ENCODE results near the gene ERBB4. TPM values are rescaled to one million over a fixed set of nuclear protein-coding genes. Genes with fewer than 3 reads are reported as not detected.
"Not testable (repeated sequence)": the region's sequence is repeated elsewhere in the genome, so short reads cannot be mapped to it uniquely, and the experiment has no call there.

Gene ERBB4
- total RNA-seq, 1 donor from 2014 or later: not detected

DNA sequence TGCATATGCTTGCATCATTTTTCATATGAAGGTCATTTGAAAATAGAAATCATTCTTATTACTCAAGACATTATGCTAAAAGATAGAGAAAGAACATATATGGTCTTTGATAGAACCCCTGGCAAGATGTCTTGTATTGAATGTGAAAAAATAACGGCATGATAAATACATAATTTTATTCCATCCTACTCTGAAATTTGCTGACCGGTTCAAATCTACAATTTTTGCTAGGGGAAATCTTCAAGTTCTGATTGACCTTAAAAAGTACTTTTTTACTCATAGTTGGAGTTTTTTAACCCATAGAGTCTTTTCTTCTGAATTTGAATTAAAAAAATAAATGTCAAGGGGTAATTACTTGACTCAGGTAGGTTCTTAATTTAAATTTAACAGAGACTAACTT, 920.8 kb downstream of the ERBB4 start:
- H3K27ac Mint-ChIP-seq: no peak overlapping the region
- H3K36me3 Mint-ChIP-seq (ENCODE audit: low read depth): no peaks in the 10 kb centered on the region
- no peaks in the 10 kb centered on the region for H3K9me3 Mint-ChIP-seq
- peaks cover 1% of the 10 kb centered on the region for H3K27me3 Mint-ChIP-seq (ENCODE audit: insufficient read depth)
- H3K4me3 Mint-ChIP-seq: no peak overlapping the region
- intact Hi-C loops (cut with micrococcal nuclease): no loop called here
- DNase-seq (ENCODE audit: low spot score): no peak
- no peaks in the 10 kb centered on the region for H3K4me1 Mint-ChIP-seq (ENCODE audit: low read depth)

- no peaks in the 10 kb centered on the region for H3K36me3 Mint-ChIP-seq (ENCODE audit: low read depth)
- H3K27me3 Mint-ChIP-seq (ENCODE audit: insufficient read depth): peaks cover 1% of the 10 kb centered on the region
- H3K4me1 Mint-ChIP-seq (ENCODE audit: low read depth): peaks cover 17% of the 10 kb centered on the region
- peak overlapping the region; percentile 62 for H3K27ac Mint-ChIP-seq
- peak overlapping the region; percentile 72 for H3K4me3 Mint-ChIP-seq
- no peak for DNase-seq (ENCODE audit: low spot score)
- no peaks in the 10 kb centered on the region for H3K9me3 Mint-ChIP-seq
- intact Hi-C loops (cut with micrococcal nuclease): no loop called here
These were observed 927.0 kb downstream of the ERBB4 start for GRCh38 chr2:211611621-211612020.

- H3K9me3 Mint-ChIP-seq: no peaks in the 10 kb centered on the region
- H3K4me1 Mint-ChIP-seq (ENCODE audit: low read depth): peaks cover 17% of the 10 kb centered on the region
- peaks cover 1% of the 10 kb centered on the region for H3K27me3 Mint-ChIP-seq (ENCODE audit: insufficient read depth)
- H3K27ac Mint-ChIP-seq: peak overlapping the region; percentile 62
- H3K36me3 Mint-ChIP-seq (ENCODE audit: low read depth): no peaks in the 10 kb centered on the region
- DNase-seq (ENCODE audit: low spot score): no peak
- H3K4me3 Mint-ChIP-seq: peak overlapping the region; percentile 72
- intact Hi-C loops (cut with micrococcal nuclease): no loop called here
These were observed 927.5 kb downstream of the ERBB4 start for GRCh38 chr2:211611061-211611518.

GRCh38 chr2:211609127-211609526, 929.5 kb downstream of the ERBB4 start:
- H3K27me3 Mint-ChIP-seq (ENCODE audit: insufficient read depth): peaks cover 1% of the 10 kb centered on the region
- intact Hi-C loops (cut with micrococcal nuclease): no loop called here
- no peak overlapping the region for H3K4me3 Mint-ChIP-seq
- H3K27ac Mint-ChIP-seq: no peak overlapping the region
- peaks cover 17% of the 10 kb centered on the region for H3K4me1 Mint-ChIP-seq (ENCODE audit: low read depth)
- H3K9me3 Mint-ChIP-seq: no peaks in the 10 kb centered on the region
- H3K36me3 Mint-ChIP-seq (ENCODE audit: low read depth): no peaks in the 10 kb centered on the region
- no peak for DNase-seq (ENCODE audit: low spot score)

DNA sequence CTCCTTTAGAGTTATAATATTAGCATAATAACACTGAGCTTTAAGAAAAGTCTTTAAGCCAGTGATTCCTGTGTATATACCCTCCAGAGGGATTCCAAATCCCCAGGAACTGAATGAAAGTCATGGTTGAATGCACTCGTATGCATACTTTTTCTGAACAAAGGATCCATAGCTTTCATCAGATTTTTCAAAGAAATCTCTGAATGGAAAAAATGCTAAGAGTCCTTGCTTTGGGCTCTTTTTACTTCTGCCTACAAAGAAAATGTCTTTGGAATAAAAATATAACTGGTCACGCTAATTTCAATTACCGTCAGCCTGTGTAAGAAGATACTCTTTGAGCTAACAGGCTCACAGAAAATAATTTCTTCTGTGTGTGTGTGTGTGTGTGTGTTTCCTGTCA, 939.5 kb downstream of the ERBB4 start:
- Mint-ChIP-seq H3K4me1 (ENCODE audit: low read depth) (no peaks in the 10 kb centered on the region), H3K27me3 (ENCODE audit: insufficient read depth) (no peaks in the 10 kb centered on the region), H3K27ac (no peak overlapping the region), H3K4me3 (no peak overlapping the region), H3K9me3 (no peaks in the 10 kb centered on the region), H3K36me3 (ENCODE audit: low read depth) (no peaks in the 10 kb centered on the region)
- intact Hi-C loops (cut with micrococcal nuclease): no loop called here
- no peak for DNase-seq (ENCODE audit: low spot score)

DNA sequence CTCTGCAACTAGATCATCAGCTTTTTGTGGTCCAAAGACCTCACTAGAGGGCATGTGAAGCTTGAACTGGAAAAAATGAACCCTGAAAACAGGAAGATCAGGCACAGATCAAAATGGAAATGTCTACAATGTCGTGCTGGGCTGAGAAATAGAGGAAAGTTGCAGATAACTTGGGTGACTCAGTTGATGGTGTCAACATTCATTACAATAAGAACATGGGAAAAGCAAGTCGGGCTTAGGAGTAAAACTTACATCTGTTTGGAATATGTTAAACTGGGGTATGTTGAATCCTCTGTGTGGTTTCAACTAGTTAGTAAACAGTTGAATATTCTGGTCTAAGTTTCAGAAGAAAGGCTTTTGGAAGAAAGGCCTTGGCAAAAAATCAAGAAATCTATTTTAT, 940.4 kb downstream of the ERBB4 start:
- no peaks in the 10 kb centered on the region for H3K4me1 Mint-ChIP-seq (ENCODE audit: low read depth)
- H3K36me3 Mint-ChIP-seq (ENCODE audit: low read depth): no peaks in the 10 kb centered on the region
- no peaks in the 10 kb centered on the region for H3K9me3 Mint-ChIP-seq
- intact Hi-C loops (cut with micrococcal nuclease): no loop called here
- peaks cover 2% of the 10 kb centered on the region for H3K27me3 Mint-ChIP-seq (ENCODE audit: insufficient read depth)
- H3K4me3 Mint-ChIP-seq: no peak overlapping the region
- no peak for DNase-seq (ENCODE audit: low spot score)
- no peak overlapping the region for H3K27ac Mint-ChIP-seq

- H3K27ac Mint-ChIP-seq; H3K27me3 Mint-ChIP-seq (ENCODE audit: insufficient read depth); H3K4me1 Mint-ChIP-seq (ENCODE audit: low read depth); H3K4me3 Mint-ChIP-seq; H3K9me3 Mint-ChIP-seq; DNase-seq (ENCODE audit: low spot score); intact Hi-C loops (cut with micrococcal nuclease); H3K36me3 Mint-ChIP-seq (ENCODE audit: low read depth): not testable (repeated sequence)
These were observed 946.6 kb downstream of the ERBB4 start for GRCh38 chr2:211592006-211592405.

- peaks cover 4% of the 10 kb centered on the region for H3K27me3 Mint-ChIP-seq (ENCODE audit: insufficient read depth)
- no peak overlapping the region for H3K27ac Mint-ChIP-seq
- no peaks in the 10 kb centered on the region for H3K9me3 Mint-ChIP-seq
- intact Hi-C loops (cut with micrococcal nuclease): no loop called here
- H3K4me1 Mint-ChIP-seq (ENCODE audit: low read depth): no peaks in the 10 kb centered on the region
- DNase-seq (ENCODE audit: low spot score): no peak
- H3K36me3 Mint-ChIP-seq (ENCODE audit: low read depth): no peaks in the 10 kb centered on the region
- no peak overlapping the region for H3K4me3 Mint-ChIP-seq
These were observed 947.2 kb downstream of the ERBB4 start for GRCh38 chr2:211591426-211591825.

- peaks cover 6% of the 10 kb centered on the region for H3K9me3 Mint-ChIP-seq
- no peaks in the 10 kb centered on the region for H3K4me1 Mint-ChIP-seq (ENCODE audit: low read depth)
- no peaks in the 10 kb centered on the region for H3K27me3 Mint-ChIP-seq (ENCODE audit: insufficient read depth)
- intact Hi-C loops (cut with micrococcal nuclease): no loop called here
- no peak overlapping the region for H3K27ac Mint-ChIP-seq
- DNase-seq (ENCODE audit: low spot score): no peak
- no peak overlapping the region for H3K4me3 Mint-ChIP-seq
- no peaks in the 10 kb centered on the region for H3K36me3 Mint-ChIP-seq (ENCODE audit: low read depth)
These were observed 970.2 kb downstream of the ERBB4 start for GRCh38 chr2:211568439-211568838.

- Mint-ChIP-seq H3K9me3 (no peaks in the 10 kb centered on the region), H3K36me3 (ENCODE audit: low read depth) (no peaks in the 10 kb centered on the region), H3K27me3 (ENCODE audit: insufficient read depth) (no peaks in the 10 kb centered on the region), H3K4me1 (ENCODE audit: low read depth) (no peaks in the 10 kb centered on the region), H3K27ac (no peak overlapping the region), H3K4me3 (no peak overlapping the region)
- intact Hi-C loops (cut with micrococcal nuclease): no loop called here
- DNase-seq (ENCODE audit: low spot score): no peak
These were observed 974.2 kb downstream of the ERBB4 start for GRCh38 chr2:211564441-211564840.

GRCh38 chr2:211545582-211545981, 993.0 kb downstream of the ERBB4 start:
- Mint-ChIP-seq H3K9me3 (no peaks in the 10 kb centered on the region), H3K4me1 (ENCODE audit: low read depth) (no peaks in the 10 kb centered on the region), H3K27ac (no peak overlapping the region), H3K4me3 (no peak overlapping the region), H3K27me3 (ENCODE audit: insufficient read depth) (no peaks in the 10 kb centered on the region), H3K36me3 (ENCODE audit: low read depth) (no peaks in the 10 kb centered on the region)
- intact Hi-C loops (cut with micrococcal nuclease): no loop called here
- DNase-seq (ENCODE audit: low spot score): no peak

GRCh38 chr2:211534632-211535031, 1004.0 kb downstream of the ERBB4 start:
- no peak overlapping the region for H3K27ac Mint-ChIP-seq
- H3K36me3 Mint-ChIP-seq (ENCODE audit: low read depth): no peaks in the 10 kb centered on the region
- DNase-seq (ENCODE audit: low spot score): no peak
- H3K27me3 Mint-ChIP-seq (ENCODE audit: insufficient read depth): no peaks in the 10 kb centered on the region
- intact Hi-C loops (cut with micrococcal nuclease): no loop called here
- H3K9me3 Mint-ChIP-seq: no peaks in the 10 kb centered on the region
- no peaks in the 10 kb centered on the region for H3K4me1 Mint-ChIP-seq (ENCODE audit: low read depth)
- no peak overlapping the region for H3K4me3 Mint-ChIP-seq

DNA sequence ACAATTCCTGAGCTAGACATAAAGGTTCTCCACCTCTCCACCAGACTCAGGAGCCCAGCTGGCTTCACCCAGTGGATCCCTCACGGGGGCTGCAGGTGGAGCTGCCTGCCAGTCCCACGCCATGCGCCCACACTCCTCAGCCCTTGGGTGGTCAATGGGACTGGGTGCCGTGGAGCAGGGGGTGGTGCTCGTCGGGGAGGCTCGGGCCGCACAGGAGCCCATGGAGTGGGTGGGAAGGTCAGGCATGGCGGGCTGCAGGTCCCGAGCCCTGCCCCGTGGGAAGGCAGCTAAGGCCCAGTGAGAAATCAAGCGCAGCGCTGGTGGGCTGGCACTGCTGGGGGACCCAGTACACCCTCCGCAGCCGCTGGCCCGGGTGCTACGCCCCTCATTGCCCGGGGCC, 1014.4 kb downstream of the ERBB4 start:
- H3K27ac Mint-ChIP-seq; H3K4me3 Mint-ChIP-seq; intact Hi-C loops (cut with micrococcal nuclease); H3K36me3 Mint-ChIP-seq (ENCODE audit: low read depth); H3K4me1 Mint-ChIP-seq (ENCODE audit: low read depth); H3K27me3 Mint-ChIP-seq (ENCODE audit: insufficient read depth); DNase-seq (ENCODE audit: low spot score): not testable (repeated sequence)
- H3K9me3 Mint-ChIP-seq: peaks cover 12% of the 10 kb centered on the region

DNA sequence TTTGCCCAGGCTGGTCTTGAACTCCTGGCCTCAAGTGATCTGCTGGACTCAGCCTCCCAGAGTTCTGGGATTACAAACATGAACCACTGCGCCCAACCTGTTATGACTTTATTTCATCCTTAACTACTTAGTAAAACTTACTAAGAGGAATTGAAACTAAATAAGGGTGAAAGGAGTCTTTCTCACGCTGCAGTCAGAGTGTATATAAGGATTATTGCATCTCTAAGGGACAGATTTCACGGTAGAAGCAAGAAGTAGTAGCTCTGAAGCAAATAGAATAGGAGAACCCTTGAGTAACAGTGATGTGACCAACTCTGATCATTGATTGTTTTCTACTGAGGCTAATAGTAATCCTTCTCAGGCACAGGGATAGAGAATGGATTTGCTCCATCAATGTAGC, 1022.1 kb downstream of the ERBB4 start:
- no peaks in the 10 kb centered on the region for H3K36me3 Mint-ChIP-seq (ENCODE audit: low read depth)
- no peaks in the 10 kb centered on the region for H3K4me1 Mint-ChIP-seq (ENCODE audit: low read depth)
- H3K9me3 Mint-ChIP-seq: no peaks in the 10 kb centered on the region
- intact Hi-C loops (cut with micrococcal nuclease): no loop called here
- no peaks in the 10 kb centered on the region for H3K27me3 Mint-ChIP-seq (ENCODE audit: insufficient read depth)
- no peak overlapping the region for H3K4me3 Mint-ChIP-seq
- no peak for DNase-seq (ENCODE audit: low spot score)
- H3K27ac Mint-ChIP-seq: no peak overlapping the region

Data from activated T-helper 1 cell treated with anti-CD3 and anti-CD28 coated beads, Interleukin-12 subunit alpha, Interleukin-12 subunit beta, Interleukin-2, Interleukin-4 antibody, amounts not matched to agents 30 ng/mL and 10 ng/mL and 1 ng/mL, durations not matched to agents 14 hours and 24 hours and 36 hours (primary cell).